Cardiac fibroblast (primary cell): Measurements from ENCODE around the gene TNNT3.

Experiments used
- DNase-seq, 2 donors: peaks; one replicate each; pipeline versions ENCODE4 v3.0.0 to v3.0.0-alpha.2; 2010; ENCODE audit warnings: low read depth in 2 of 2
- H3K4me3 ChIP-seq, 2 donors: replicated peaks in 1 of 2; 1 replicate in 1 of 2; 2 replicates in 1 of 2; pipeline ENCODE4 v1.5.1; 2011; ENCODE audit warnings: low read depth in 2 of 2, low read length in 2 of 2, mild to moderate bottlenecking in 2 of 2, moderate library complexity in 1 of 2
- TF ChIP-seq, protein P1 (sequence below): IDR thresholded peaks from one replicate; pipeline ENCODE4 v1.5.1; 2011; ENCODE audit warnings: low read depth, mild to moderate bottlenecking, low read length, inconsistent platforms

TNNT3 gene

GRCh38 chr11:1934335-1935155 lies 15.0 kb downstream of the TNNT3 start:
- H3K4me3 ChIP-seq = no peak overlapping the region
- no peak for DNase-seq

GRCh38 chr11:1935156-1936071 lies 15.9 kb downstream of the TNNT3 start:
- H3K4me3 ChIP-seq = no peak overlapping the region
- TF ChIP-seq, protein P1, sequence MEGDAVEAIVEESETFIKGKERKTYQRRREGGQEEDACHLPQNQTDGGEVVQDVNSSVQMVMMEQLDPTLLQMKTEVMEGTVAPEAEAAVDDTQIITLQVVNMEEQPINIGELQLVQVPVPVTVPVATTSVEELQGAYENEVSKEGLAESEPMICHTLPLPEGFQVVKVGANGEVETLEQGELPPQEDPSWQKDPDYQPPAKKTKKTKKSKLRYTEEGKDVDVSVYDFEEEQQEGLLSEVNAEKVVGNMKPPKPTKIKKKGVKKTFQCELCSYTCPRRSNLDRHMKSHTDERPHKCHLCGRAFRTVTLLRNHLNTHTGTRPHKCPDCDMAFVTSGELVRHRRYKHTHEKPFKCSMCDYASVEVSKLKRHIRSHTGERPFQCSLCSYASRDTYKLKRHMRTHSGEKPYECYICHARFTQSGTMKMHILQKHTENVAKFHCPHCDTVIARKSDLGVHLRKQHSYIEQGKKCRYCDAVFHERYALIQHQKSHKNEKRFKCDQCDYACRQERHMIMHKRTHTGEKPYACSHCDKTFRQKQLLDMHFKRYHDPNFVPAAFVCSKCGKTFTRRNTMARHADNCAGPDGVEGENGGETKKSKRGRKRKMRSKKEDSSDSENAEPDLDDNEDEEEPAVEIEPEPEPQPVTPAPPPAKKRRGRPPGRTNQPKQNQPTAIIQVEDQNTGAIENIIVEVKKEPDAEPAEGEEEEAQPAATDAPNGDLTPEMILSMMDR = no peak
- no peak for DNase-seq

More at GRCh38 chr11:1934335-1935155, 15.0 kb downstream of the TNNT3 start:
- TF ChIP-seq, protein P1 = no peak

- TF ChIP-seq, protein P1 = no peak
These were observed 16.7 kb downstream of the TNNT3 start for GRCh38 chr11:1936072-1936780.

GRCh38 chr11:1936781-1937615 lies 17.5 kb downstream of the TNNT3 start:
- no peak overlapping the region for H3K4me3 ChIP-seq
- TF ChIP-seq, protein P1 = no peak
- no peak for DNase-seq

More at GRCh38 chr11:1936072-1936780, 16.7 kb downstream of the TNNT3 start:
- H3K4me3 ChIP-seq = no peak overlapping the region
- DNase-seq = no peak

- TF ChIP-seq, protein P1 = no peak
- H3K4me3 ChIP-seq = no peak overlapping the region
- no peak for DNase-seq
These were observed 18.3 kb downstream of the TNNT3 start for GRCh38 chr11:1937616-1938342.
